Measurements from ENCODE around the gene GBA2.

DNA sequence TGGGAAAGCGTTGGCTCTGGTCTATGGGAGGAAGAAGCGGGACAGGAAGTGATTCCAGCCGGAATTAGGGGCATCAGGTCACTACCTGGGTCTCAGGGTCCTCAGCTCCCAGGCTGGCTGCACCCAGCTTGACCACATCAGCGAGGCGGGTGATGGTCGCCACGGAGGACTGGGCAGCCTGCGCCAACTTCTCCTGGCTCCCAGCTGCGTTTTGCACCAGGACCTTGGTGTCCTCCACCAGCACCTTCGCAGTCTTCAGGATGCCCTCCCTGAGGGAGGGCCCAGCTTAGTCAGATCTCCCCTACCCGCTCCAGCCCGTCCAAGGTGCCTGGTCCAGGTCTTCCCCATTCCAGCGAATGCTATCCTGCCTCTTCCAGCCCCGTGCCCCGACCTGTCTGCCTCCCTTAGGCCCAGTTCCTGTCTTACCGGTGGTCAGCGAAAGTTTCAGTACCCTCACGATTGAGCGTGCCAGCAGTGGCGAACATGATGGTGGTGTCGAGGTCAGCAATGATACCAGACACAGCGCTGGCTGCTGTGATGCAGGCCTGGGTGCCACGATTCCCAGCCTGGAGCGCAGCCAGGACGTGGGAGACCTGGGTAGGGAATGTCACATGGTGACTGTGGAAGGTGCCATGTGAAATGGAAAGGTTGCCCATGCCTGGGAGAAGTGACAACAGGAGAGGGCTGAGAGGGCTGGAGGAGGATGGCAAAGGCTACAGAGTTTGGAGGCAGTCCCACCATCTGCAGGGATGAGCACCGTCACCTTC is 44.9 kb downstream of the GBA2 start:
- TF ChIP-seq POLR2A (IDR thresholded peaks at IDR 0.05): no peak
- TF ChIP-seq, protein P1, sequence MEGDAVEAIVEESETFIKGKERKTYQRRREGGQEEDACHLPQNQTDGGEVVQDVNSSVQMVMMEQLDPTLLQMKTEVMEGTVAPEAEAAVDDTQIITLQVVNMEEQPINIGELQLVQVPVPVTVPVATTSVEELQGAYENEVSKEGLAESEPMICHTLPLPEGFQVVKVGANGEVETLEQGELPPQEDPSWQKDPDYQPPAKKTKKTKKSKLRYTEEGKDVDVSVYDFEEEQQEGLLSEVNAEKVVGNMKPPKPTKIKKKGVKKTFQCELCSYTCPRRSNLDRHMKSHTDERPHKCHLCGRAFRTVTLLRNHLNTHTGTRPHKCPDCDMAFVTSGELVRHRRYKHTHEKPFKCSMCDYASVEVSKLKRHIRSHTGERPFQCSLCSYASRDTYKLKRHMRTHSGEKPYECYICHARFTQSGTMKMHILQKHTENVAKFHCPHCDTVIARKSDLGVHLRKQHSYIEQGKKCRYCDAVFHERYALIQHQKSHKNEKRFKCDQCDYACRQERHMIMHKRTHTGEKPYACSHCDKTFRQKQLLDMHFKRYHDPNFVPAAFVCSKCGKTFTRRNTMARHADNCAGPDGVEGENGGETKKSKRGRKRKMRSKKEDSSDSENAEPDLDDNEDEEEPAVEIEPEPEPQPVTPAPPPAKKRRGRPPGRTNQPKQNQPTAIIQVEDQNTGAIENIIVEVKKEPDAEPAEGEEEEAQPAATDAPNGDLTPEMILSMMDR (IDR thresholded peaks at IDR 0.05): no peak
- peak in 1 of 2 donors; percentile 6 for TF ChIP-seq POLR2AphosphoS5 (IDR thresholded peaks at IDR 0.05; ENCODE audit: insufficient read depth in 1 of 2, low read depth in 1 of 2)
